ENCODE results near the gene GP1BB. TPM values are rescaled to one million over a fixed set of nuclear protein-coding genes. Genes with fewer than 3 reads are reported as not detected.
A peak's percentile ranks its signal among the peaks of the same experiment; 100 is the strongest.

Gene GP1BB
- total RNA-seq, 4 donors from 2014 or later: 14.7 to 28.7 (median 19.4) TPM

DNA sequence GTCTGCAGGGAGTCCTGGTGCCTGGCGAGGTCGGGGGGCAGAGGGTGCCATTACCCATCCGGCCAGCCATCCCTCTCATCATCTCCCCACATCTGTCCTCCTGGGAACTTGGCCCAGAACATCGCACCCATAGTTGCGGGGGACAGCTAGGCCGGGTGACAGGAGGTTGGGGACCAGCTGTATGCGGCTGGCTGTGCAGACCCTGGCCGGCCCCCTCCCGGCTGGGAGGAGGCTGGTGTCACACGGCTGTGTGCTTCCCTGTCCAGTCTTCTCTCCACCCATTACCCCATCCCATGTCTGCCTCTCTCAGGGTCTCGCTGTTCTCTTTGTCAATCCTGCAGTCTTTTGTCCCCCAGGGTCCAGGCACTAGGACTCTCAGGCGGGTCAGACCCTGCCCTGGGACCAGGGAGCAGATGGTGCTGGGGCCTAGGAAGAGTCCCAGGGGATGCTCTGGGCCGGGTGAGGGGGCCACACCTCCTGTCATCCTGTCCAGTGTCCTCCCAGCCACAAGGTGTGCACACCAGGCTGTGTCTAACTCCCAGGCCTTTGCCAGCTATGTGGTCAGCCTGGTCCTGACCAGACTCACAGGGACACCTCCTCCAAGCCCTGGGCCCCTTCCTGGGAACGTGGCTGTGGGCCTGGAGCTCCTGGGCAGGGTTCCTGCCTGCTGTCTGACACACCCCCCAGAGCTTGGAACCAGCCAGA lies 30.8 kb downstream of the GP1BB start:
- Histone ChIP-seq H3K9me3 (no peaks in the 10 kb centered on the region), H3K4me1 (peaks cover 42% of the 10 kb centered on the region), H3K27me3 (peaks cover 54% of the 10 kb centered on the region), H3K27ac (no peak overlapping the region), H3K36me3 (no peaks in the 10 kb centered on the region), H3K4me3 (no peak overlapping the region)
- TF ChIP-seq, protein P1, sequence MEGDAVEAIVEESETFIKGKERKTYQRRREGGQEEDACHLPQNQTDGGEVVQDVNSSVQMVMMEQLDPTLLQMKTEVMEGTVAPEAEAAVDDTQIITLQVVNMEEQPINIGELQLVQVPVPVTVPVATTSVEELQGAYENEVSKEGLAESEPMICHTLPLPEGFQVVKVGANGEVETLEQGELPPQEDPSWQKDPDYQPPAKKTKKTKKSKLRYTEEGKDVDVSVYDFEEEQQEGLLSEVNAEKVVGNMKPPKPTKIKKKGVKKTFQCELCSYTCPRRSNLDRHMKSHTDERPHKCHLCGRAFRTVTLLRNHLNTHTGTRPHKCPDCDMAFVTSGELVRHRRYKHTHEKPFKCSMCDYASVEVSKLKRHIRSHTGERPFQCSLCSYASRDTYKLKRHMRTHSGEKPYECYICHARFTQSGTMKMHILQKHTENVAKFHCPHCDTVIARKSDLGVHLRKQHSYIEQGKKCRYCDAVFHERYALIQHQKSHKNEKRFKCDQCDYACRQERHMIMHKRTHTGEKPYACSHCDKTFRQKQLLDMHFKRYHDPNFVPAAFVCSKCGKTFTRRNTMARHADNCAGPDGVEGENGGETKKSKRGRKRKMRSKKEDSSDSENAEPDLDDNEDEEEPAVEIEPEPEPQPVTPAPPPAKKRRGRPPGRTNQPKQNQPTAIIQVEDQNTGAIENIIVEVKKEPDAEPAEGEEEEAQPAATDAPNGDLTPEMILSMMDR (IDR thresholded peaks at IDR 0.05): no peak
- TF ChIP-seq POLR2A (IDR thresholded peaks at IDR 0.05) (no peak), POLR2AphosphoS5 (IDR thresholded peaks at IDR 0.05) (no peak), EP300 (IDR thresholded peaks at IDR 0.05) (no peak)
- no peak for DNase-seq (ENCODE audit: low spot score in 2 of 2)
- WGBS: 85% methylated on average over 9 of the region's 14 CpGs

DNA sequence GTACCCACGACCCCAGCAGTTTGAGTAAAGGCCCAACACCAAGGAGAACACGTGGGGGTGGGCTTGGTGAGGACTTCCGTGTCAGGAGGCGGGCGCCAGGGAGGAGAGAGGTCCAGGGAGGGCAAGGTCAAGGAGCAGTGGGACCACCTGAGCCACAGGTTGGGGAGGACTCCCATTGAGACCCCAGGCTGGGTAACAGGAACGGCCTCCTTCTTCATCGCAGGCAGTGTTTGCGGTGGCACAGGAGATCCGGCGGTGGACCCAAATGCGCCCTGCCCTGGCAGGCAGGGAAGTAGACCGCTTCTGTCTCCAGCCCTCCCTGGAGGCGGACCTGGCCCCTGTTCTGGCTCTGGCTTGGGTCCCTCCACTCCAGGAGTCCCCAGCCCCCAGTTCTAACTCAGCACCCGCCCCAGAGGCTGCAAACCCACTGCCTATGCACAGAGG lies 31.4 kb downstream of the GP1BB start:
- Histone ChIP-seq H3K4me1 (peaks cover 48% of the 10 kb centered on the region), H3K36me3 (no peaks in the 10 kb centered on the region), H3K4me3 (peak overlapping the region; percentile 44), H3K27me3 (peaks cover 59% of the 10 kb centered on the region), H3K9me3 (no peaks in the 10 kb centered on the region), H3K27ac (no peak overlapping the region)
- TF ChIP-seq POLR2A (IDR thresholded peaks at IDR 0.05) (no peak), EP300 (IDR thresholded peaks at IDR 0.05) (no peak), POLR2AphosphoS5 (IDR thresholded peaks at IDR 0.05) (no peak)
- TF ChIP-seq, protein P1 (IDR thresholded peaks at IDR 0.05): no peak
- no peak for DNase-seq (ENCODE audit: low spot score in 2 of 2)
- 65% methylated on average over 10 of the region's 14 CpGs for WGBS

DNA sequence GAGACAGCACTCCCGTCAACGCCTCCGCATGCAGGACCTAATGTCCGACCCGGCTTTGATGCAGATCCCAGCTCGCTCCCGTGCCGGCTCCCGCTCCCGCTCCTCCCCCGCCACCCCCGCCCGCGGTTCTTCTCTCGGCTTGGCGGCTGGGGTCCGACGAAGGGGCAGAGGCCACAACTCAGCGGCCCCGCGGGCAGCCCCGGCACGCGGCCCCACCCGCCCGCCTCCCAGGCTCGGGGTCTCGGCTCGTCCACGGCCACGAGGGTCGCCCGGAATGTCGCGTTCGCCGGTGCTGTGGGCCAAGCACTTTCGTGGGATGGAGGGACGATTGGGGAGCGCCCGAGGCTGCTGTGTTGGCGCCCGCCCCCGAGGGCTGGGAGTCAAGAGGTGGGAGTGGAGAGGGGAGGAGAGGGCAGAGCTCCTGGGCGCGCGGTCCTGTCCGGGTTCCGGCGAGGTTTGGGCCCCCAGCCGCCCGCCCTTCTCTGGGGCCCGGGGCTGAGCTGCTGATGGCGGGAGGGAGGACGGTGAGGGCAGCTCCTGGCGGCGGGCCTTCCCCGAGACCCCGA lies 31.9 kb downstream of the GP1BB start:
- Histone ChIP-seq H3K9me3 (no peaks in the 10 kb centered on the region), H3K4me1 (peaks cover 53% of the 10 kb centered on the region), H3K27me3 (peaks cover 58% of the 10 kb centered on the region), H3K27ac (no peak overlapping the region), H3K4me3 (peak overlapping the region; percentile 44), H3K36me3 (no peaks in the 10 kb centered on the region)
- 4% methylated on average over 19 of the region's 59 CpGs for WGBS
- no peak for DNase-seq (ENCODE audit: low spot score in 2 of 2)
- TF ChIP-seq, protein P1 (IDR thresholded peaks at IDR 0.05): no peak
- TF ChIP-seq POLR2AphosphoS5 (IDR thresholded peaks at IDR 0.05) (no peak), POLR2A (IDR thresholded peaks at IDR 0.05) (no peak), EP300 (IDR thresholded peaks at IDR 0.05) (no peak)

DNA sequence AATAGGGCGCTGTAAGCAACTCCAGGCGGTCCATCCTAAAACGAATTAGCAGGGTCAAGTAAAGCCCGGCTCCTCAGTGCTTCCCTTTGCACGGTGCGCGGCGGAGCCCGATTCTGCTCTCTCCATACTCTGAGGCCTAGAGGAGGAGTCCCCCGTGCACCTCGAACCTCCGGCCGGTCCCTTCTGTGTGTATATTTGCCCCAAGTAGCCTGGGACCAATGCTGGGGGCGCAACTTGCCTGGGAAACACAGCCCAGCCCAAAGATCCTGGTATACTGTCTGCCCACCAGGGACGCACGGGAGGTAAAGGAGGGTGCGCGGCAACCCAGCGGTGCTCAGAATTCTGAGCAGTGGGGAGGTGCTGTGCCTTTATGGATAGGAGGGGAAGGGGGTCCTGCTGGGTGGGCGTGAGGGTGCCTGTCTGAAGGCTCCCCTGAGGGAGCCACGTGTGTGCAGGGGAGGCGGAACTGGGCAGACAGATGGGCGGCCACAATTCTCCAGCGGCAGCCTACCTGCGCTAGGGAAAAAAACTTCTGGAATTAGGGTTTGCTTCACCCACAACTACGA lies 32.5 kb downstream of the GP1BB start:
- H3K27ac ChIP-seq: no peak overlapping the region
- no peaks in the 10 kb centered on the region for H3K9me3 ChIP-seq
- no peak for DNase-seq (ENCODE audit: low spot score in 2 of 2)
- peaks cover 53% of the 10 kb centered on the region for H3K4me1 ChIP-seq
- TF ChIP-seq POLR2A (IDR thresholded peaks at IDR 0.05) (no peak), POLR2AphosphoS5 (IDR thresholded peaks at IDR 0.05) (no peak), EP300 (IDR thresholded peaks at IDR 0.05) (no peak)
- TF ChIP-seq, protein P1 (IDR thresholded peaks at IDR 0.05): no peak
- no peaks in the 10 kb centered on the region for H3K36me3 ChIP-seq
- H3K27me3 ChIP-seq: peaks cover 52% of the 10 kb centered on the region
- WGBS: 20% methylated on average over 12 of the region's 26 CpGs
- H3K4me3 ChIP-seq: peak overlapping the region; percentile 44
